WTC11 (cell line): Measurements from ENCODE around the gene KIF5A. TPM values are rescaled to one million over a fixed set of nuclear protein-coding genes. Genes with fewer than 3 reads are reported as not detected.

Source experiments
- ATAC-seq: fragments of 200-7000 bp; cut with Tn5 transposase; 2 replicates; pipeline ENCODE4 v1.10.0; 2021; ENCODE audit warnings: mild to moderate bottlenecking, moderate library complexity
- CTCF ChIA-PET: fragments of 300-600 bp; sonication (Branson Sonifier 250); formaldehyde crosslinking; loops from one replicate; lab custom pipeline; 2021; ENCODE audit warnings: antibody characterized with exemption; lab: Charles Lee
- POLR2A ChIA-PET: fragments of 350-600 bp; sonication (Branson Sonifier 250); formaldehyde crosslinking; loops from one replicate; lab custom pipeline; 2021; ENCODE audit warnings: antibody characterized with exemption; lab: Charles Lee
- DNase-seq: peaks from one replicate; pipeline ENCODE4 v3.0.0; 2021; ENCODE audit warnings: low spot score
- H3K27ac Mint-ChIP-seq: 2 replicates; pipeline ENCODE4 v1.8.0; 2021; ENCODE audit warnings: mixed read lengths
- H3K27me3 Mint-ChIP-seq: 2 replicates; pipeline ENCODE4 v1.8.0; 2021; ENCODE audit warnings: low read depth, mild to moderate bottlenecking, moderate library complexity, mixed read lengths
- H3K36me3 Mint-ChIP-seq: 2 replicates; pipeline ENCODE4 v1.8.0; 2021; ENCODE audit warnings: mixed read lengths
- H3K4me1 Mint-ChIP-seq: 2 replicates; pipeline ENCODE4 v1.8.0; 2022; ENCODE audit warnings: mixed read lengths
- H3K4me3 Mint-ChIP-seq: 2 replicates; pipeline ENCODE4 v1.8.0; 2021; ENCODE audit warnings: mild to moderate bottlenecking, moderate library complexity, mixed read lengths
- H3K9me3 Mint-ChIP-seq: 2 replicates; pipeline ENCODE4 v1.8.0; 2021; ENCODE audit warnings: mixed read lengths
- CDX4 ChIP-seq: fragments of 250-450 bp; sonication (Bioruptor Pico); IDR thresholded peaks from 2 replicates; pipeline ENCODE4 v1.9.0; 2021; ENCODE audit warnings: moderate library complexity, mild to moderate bottlenecking, inconsistent platforms, borderline replicate concordance
- CREB1 ChIP-seq: sonication (generic); formaldehyde crosslinking; IDR thresholded peaks from 2 replicates; pipeline ENCODE4 v1.8.0; 2023; ENCODE audit warnings: mild to moderate bottlenecking, missing genetic modification reagents
- E2F1 ChIP-seq: sonication (generic); formaldehyde crosslinking; IDR thresholded peaks from 2 replicates; pipeline ENCODE4 v1.8.0; 2022; ENCODE audit warnings: mild to moderate bottlenecking, missing genetic modification reagents
- E2F5 ChIP-seq: sonication (generic); formaldehyde crosslinking; IDR thresholded peaks from 2 replicates; pipeline ENCODE4 v1.8.1; 2022; ENCODE audit warnings: mild to moderate bottlenecking, moderate library complexity, missing genetic modification reagents
- ESRRA ChIP-seq: sonication (generic); formaldehyde crosslinking; IDR thresholded peaks from 2 replicates; pipeline ENCODE4 v1.8.1; 2022; ENCODE audit warnings: mild to moderate bottlenecking, missing genetic modification reagents, borderline replicate concordance
- ETV6 ChIP-seq: sonication (generic); formaldehyde crosslinking; IDR thresholded peaks from 2 replicates; pipeline ENCODE4 v1.8.1; 2022; ENCODE audit warnings: mild to moderate bottlenecking, missing genetic modification reagents
- FOXJ3 ChIP-seq: sonication (generic); formaldehyde crosslinking; IDR thresholded peaks from 2 replicates; pipeline ENCODE4 v1.9.0; 2021; ENCODE audit warnings: missing genetic modification reagents, mild to moderate bottlenecking, borderline replicate concordance
- FOXP1 ChIP-seq: sonication (generic); formaldehyde crosslinking; IDR thresholded peaks from 2 replicates; pipeline ENCODE4 v1.8.0; 2022; ENCODE audit warnings: missing genetic modification reagents, mild to moderate bottlenecking, moderate library complexity, borderline replicate concordance
- GABPB1 ChIP-seq: sonication (generic); formaldehyde crosslinking; IDR thresholded peaks from 2 replicates; pipeline ENCODE4 v1.8.1; 2023; ENCODE audit warnings: mild to moderate bottlenecking, missing genetic modification reagents
- HMGA2 ChIP-seq: fragments of 250-450 bp; sonication (Bioruptor Pico); IDR thresholded peaks from 2 replicates; pipeline ENCODE4 v1.4.0; 2021; ENCODE audit warnings: mild to moderate bottlenecking, moderate library complexity
- IRF1 ChIP-seq: sonication (generic); formaldehyde crosslinking; IDR thresholded peaks from 2 replicates; pipeline ENCODE4 v1.8.0; 2023; ENCODE audit warnings: missing genetic modification reagents
- JAZF1 ChIP-seq: fragments of 250-450 bp; sonication (Bioruptor Pico); IDR thresholded peaks from 2 replicates; pipeline ENCODE4 v1.9.0; 2021; ENCODE audit warnings: moderate library complexity, mild to moderate bottlenecking, inconsistent platforms
- MLX ChIP-seq: sonication (generic); formaldehyde crosslinking; IDR thresholded peaks from 2 replicates; pipeline ENCODE4 v1.8.1; 2023; ENCODE audit warnings: mild to moderate bottlenecking, missing genetic modification reagents, moderate library complexity
- NFE2L1 ChIP-seq: sonication (generic); formaldehyde crosslinking; IDR thresholded peaks from 2 replicates; pipeline ENCODE4 v1.8.1; 2023; ENCODE audit warnings: missing genetic modification reagents
- NR1H2 ChIP-seq: sonication (generic); formaldehyde crosslinking; IDR thresholded peaks from 2 replicates; pipeline ENCODE4 v1.9.0; 2021; ENCODE audit warnings: mild to moderate bottlenecking, moderate library complexity, missing genetic modification reagents
- PRDM15 ChIP-seq: sonication (generic); formaldehyde crosslinking; IDR thresholded peaks from 2 replicates; pipeline ENCODE4 v1.8.0; 2022; ENCODE audit warnings: missing genetic modification reagents
- PREB ChIP-seq: sonication (generic); formaldehyde crosslinking; IDR thresholded peaks from 2 replicates; pipeline ENCODE4 v1.8.1; 2022; ENCODE audit warnings: mild to moderate bottlenecking, missing genetic modification reagents, moderate library complexity, borderline replicate concordance
- PRRX2 ChIP-seq: fragments of 250-450 bp; sonication (Bioruptor Pico); IDR thresholded peaks from 2 replicates; pipeline ENCODE4 v1.8.0; 2021; ENCODE audit warnings: mild to moderate bottlenecking
- RELA ChIP-seq: sonication (generic); formaldehyde crosslinking; IDR thresholded peaks from 2 replicates; pipeline ENCODE4 v1.8.1; 2022; ENCODE audit warnings: missing genetic modification reagents, mild to moderate bottlenecking, borderline replicate concordance
- SMAD3 ChIP-seq: sonication (generic); formaldehyde crosslinking; IDR thresholded peaks from 2 replicates; pipeline ENCODE4 v1.8.0; 2022; ENCODE audit warnings: missing genetic modification reagents, mild to moderate bottlenecking, borderline replicate concordance
- ZNF138 ChIP-seq: sonication (generic); formaldehyde crosslinking; conservative IDR thresholded peaks from 2 replicates; pipeline ENCODE4 v1.8.1; 2022; ENCODE audit warnings: mild to moderate bottlenecking, moderate library complexity, missing genetic modification reagents
- ZNF219 ChIP-seq: sonication (generic); formaldehyde crosslinking; IDR thresholded peaks from 2 replicates; pipeline ENCODE4 v1.8.0; 2023; ENCODE audit warnings: missing genetic modification reagents, mild to moderate bottlenecking, borderline replicate concordance
- ZNF317 ChIP-seq: sonication (generic); formaldehyde crosslinking; IDR thresholded peaks from 2 replicates; pipeline ENCODE4 v1.8.1; 2023; ENCODE audit warnings: low read depth, mild to moderate bottlenecking, moderate library complexity, missing genetic modification reagents, borderline replicate concordance
- ZSCAN18 ChIP-seq: fragments of 250-450 bp; sonication (Bioruptor Pico); IDR thresholded peaks from 2 replicates; pipeline ENCODE4 v2.1.2; 2022; ENCODE audit warnings: mild to moderate bottlenecking, moderate library complexity
- total RNA-seq: library from RNA; stranded (reverse); gene quantifications from 3 replicates; pipeline ENCODE4 v1.2.3, GENCODE V29; 2021

Gene KIF5A
- total RNA-seq, 1 experiment from 2014 or later, result 16.1 TPM

GRCh38 chr12:57550641-57551549 is 1.1 kb downstream of the KIF5A start (continued):
- TF ChIP-seq PRDM15 (CRISPR knock-in tag) (no peak), E2F5 (CRISPR knock-in tag) (no peak), RELA (CRISPR knock-in tag) (no peak), CREB1 (CRISPR knock-in tag) (no peak), NFE2L1 (CRISPR knock-in tag) (no peak), NR1H2 (CRISPR knock-in tag) (no peak), ZNF138 (no peak)
- TF ChIP-seq, all 79 proteins: peak for 0

- POLR2A ChIA-PET, result no interaction called here
- no peak overlapping the region for H3K27ac Mint-ChIP-seq
- H3K4me3 Mint-ChIP-seq, result peak overlapping the region; percentile 79
- no peaks in the 10 kb centered on the region for H3K36me3 Mint-ChIP-seq
- H3K27me3 Mint-ChIP-seq, result peaks cover 24% of the 10 kb centered on the region
- peaks cover 37% of the 10 kb centered on the region for H3K4me1 Mint-ChIP-seq
- DNase-seq, result no peak
- TF ChIP-seq HMGA2 (CRISPR knock-in tag), result no peak
- TF ChIP-seq FOXP1 (CRISPR knock-in tag), result no peak
- no peak for TF ChIP-seq PRRX2 (CRISPR knock-in tag)
- no peak for TF ChIP-seq CDX4
- no peak for TF ChIP-seq GABPB1 (CRISPR knock-in tag)
- no peak for TF ChIP-seq ZNF317 (CRISPR knock-in tag)
- no peak for TF ChIP-seq FOXJ3 (CRISPR knock-in tag)
- no peak for TF ChIP-seq MLX (CRISPR knock-in tag)
- TF ChIP-seq JAZF1 (CRISPR knock-in tag), result no peak
- no peak for TF ChIP-seq ZNF219 (CRISPR knock-in tag)
- TF ChIP-seq E2F1 (CRISPR knock-in tag), result no peak
- no peak for TF ChIP-seq PREB (CRISPR knock-in tag)
- no peak for TF ChIP-seq IRF1 (CRISPR knock-in tag)
- no peak for TF ChIP-seq ZSCAN18 (CRISPR knock-in tag)
- no peak for TF ChIP-seq SMAD3 (CRISPR knock-in tag)
- TF ChIP-seq ETV6 (CRISPR knock-in tag), result no peak
- TF ChIP-seq ESRRA (CRISPR knock-in tag), result no peak
- no peaks in the 10 kb centered on the region for H3K9me3 Mint-ChIP-seq
- ATAC-seq, result no peak
- CTCF ChIA-PET, result interaction anchor here (1.1 to 1.6 kb wide), 2 partner anchors 32 to 93 kb away, joined by 4 to 5 read pairs; no protein-coding TSS in a partner anchor
These were observed 1.9 kb downstream of the KIF5A start for GRCh38 chr12:57551637-57552305.
